HG03439 (cell line): Measurements from ENCODE around the gene MSH3.
"Not testable (repeated sequence)": the region's sequence is repeated elsewhere in the genome, so short reads cannot be mapped to it uniquely, and the experiment has no call there.

Experiments
- ATAC-seq: cut with Tn5 transposase; IDR thresholded peaks from one replicate; pipeline ENCODE4 v1.9.1; 2021; ENCODE audit warnings: mild to moderate bottlenecking, moderate library complexity; ENCODE audit not compliant: unreplicated experiment

The MSH3 gene

GRCh38 chr5:80752427-80752826 is 98.0 kb downstream of the MSH3 start:
- ATAC-seq: no peak

DNA sequence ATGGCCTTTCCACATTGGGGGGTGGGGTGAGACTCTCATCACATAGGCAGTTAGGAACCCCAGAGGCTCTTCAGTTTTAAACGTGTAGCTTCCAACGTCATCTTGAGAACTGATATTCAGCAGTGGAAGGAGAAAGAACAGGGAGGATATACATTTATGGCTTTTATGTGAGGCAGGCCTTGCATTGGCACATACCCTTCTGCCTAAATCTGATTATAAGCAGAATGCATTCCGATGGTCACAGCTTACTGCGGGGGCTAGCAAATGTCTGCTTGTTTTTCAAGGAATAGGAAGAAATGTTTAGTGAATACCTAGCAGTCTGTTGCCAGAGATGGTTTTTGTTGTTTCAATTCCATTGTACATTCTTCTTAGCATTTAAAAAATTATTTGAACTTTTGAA is 99.3 kb downstream of the MSH3 start:
- no peak for ATAC-seq

GRCh38 chr5:80754900-80755299 is 100.4 kb downstream of the MSH3 start:
- ATAC-seq: no peak

DNA sequence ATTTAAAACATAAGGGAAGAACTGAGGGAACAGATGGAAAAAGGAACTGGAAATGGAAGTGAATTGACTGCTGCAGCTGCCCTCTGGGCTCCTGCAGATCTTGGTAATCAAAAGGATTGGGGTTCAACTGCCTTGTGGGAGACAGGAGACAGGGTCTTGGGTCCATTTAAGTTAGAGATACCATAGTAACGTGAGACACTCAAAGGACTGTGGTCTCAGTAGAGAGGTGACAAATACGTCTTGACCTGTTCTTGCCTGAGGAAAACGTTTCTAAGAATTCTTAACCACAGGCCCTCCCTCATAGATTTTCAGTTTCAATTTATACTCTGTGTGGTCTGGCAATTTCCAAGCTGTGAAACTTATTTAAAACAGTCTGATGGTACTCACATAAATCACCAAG is 101.2 kb downstream of the MSH3 start:
- peak; percentile 98 for ATAC-seq

GRCh38 chr5:80756292-80756691 is 101.8 kb downstream of the MSH3 start:
- no peak for ATAC-seq

DNA sequence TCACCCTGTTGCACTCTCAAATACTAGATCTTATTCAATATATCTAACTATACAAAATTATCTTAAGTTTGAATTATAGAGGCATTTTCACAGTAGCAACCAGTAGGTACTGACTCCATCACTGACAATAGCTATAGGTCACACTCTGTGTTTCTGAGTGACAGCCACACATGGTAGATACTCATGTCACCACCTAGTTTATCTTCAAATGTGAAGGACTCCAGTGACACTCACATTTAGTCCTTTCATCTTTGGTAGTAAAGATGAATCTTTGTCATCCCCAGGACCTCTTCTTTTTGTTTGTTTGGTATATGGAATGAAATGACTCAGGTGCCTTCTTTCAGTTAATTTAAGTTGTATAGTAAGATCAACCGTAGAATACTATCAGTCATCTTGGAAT is 102.8 kb downstream of the MSH3 start:
- ATAC-seq: no peak

DNA sequence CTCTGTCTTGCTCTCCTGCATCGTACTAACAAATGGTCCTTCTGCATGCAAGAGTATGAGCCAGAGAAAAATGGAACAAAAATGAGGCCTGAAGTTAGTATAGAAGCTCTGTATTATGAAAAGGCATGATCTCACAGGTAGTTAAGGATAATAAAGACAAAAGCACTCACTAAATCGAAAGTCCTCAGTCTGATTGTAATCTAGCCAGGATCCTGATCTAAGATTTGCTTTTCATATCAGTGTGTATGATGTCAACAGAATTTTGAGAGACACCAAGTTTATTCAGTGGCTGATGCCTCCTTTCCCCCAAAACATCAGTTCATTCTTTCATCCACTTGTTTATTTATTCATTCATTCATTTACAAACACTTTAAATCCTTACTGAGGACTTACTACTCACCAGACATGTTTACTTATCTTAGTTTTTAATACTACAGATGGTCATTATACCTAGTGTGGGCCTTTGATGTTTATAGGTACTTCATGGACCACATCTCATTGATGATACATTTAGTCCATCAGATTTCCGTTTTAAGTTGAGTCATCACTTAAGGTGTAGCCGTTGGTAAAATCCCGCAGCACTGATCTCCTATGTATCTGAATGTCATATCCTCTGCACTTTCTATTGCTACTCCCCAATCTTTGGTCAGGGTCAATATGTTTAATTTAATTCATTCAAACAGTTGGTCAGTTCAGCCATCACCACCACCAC is 105.6 kb downstream of the MSH3 start:
- ATAC-seq: no peak

- no peak for ATAC-seq
Observed at GRCh38 chr5:80760680-80761079, 106.2 kb downstream of the MSH3 start.

GRCh38 chr5:80761176-80761575 is 106.7 kb downstream of the MSH3 start:
- ATAC-seq: no peak

- no peak for ATAC-seq
Observed at GRCh38 chr5:80761966-80762365, 107.5 kb downstream of the MSH3 start.

GRCh38 chr5:80762573-80762972 is 108.1 kb downstream of the MSH3 start:
- ATAC-seq: no peak

DNA sequence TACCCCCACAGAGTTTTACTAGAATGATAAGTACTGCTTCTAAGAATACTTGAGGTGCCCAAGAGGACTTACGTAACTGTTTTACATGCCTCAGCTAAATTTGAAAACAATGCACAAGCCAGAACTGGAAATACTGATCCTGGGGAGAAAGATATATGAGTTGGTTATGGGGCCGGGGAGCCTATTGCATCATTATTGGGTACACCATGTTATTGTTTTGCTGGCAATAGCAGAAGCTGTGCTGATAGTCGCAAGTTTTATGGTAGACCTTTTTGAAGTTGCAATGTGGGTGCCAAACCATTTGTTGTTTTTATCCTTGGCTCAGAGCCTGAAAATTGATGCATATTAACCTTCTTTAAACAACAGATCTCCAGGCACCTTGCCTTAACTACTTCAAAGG is 108.8 kb downstream of the MSH3 start:
- ATAC-seq: no peak

DNA sequence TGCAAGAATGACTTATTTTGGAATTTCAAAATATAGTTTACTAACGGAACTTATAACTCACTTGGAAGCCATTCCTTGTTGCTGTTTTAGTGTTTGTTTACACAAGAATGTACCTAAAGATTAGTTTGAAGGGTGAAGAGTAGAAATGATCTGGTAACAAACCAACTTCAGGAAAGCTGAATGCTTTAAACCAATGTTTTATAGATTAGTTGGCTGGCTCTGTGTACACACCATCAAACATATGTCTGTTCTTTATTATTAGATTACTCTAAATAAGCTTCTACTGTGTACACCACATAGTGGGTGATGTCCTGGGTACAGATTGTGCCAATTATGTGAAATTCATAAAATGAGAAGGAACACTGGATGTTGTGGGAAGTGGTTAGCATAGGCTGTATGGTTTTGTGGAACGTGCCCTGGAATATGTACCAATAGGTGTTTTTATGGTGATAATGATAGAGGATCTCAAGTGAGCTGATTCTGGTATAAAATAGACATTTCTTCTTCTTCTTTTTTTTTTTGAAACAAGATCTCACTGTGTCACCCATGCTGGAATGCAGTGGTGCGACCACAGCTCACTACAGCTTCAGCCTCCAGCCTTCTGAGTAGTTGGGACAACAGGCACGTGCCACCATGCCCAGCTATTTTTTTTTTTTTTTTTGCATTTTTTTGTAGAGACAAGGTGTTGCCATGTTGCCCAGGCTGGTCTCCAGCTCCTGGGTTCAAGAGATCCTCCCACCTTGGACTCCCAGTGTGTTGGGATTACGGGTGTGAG is 109.6 kb downstream of the MSH3 start:
- ATAC-seq: no peak

GRCh38 chr5:80764786-80765185 is 110.3 kb downstream of the MSH3 start:
- ATAC-seq: no peak

- ATAC-seq: no peak
Observed at GRCh38 chr5:80777347-80778287, 123.2 kb downstream of the MSH3 start.

GRCh38 chr5:80780024-80780423 is 125.6 kb downstream of the MSH3 start:
- ATAC-seq: no peak

- no peak for ATAC-seq
Observed at GRCh38 chr5:80780761-80781285, 126.4 kb downstream of the MSH3 start.

DNA sequence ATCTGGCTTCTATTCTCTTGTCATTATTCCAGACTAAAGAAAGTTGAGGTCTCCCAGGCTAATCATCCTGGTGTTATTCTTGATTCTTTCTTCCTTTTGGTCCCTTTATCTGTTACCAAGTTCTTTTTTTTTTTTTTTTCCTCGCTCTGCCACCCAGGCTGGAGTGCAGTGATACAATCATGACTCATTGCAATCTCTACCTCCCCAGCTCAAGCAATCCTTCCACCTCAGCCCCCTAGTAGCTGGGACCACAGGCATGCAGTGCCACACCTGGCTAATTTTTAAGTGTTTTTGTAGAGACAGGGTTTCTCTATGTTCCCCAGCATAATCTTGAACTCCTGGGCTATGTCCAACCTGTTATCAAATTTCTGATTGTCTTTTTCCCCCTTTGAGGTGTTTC is 126.9 kb downstream of the MSH3 start:
- ATAC-seq: no peak

DNA sequence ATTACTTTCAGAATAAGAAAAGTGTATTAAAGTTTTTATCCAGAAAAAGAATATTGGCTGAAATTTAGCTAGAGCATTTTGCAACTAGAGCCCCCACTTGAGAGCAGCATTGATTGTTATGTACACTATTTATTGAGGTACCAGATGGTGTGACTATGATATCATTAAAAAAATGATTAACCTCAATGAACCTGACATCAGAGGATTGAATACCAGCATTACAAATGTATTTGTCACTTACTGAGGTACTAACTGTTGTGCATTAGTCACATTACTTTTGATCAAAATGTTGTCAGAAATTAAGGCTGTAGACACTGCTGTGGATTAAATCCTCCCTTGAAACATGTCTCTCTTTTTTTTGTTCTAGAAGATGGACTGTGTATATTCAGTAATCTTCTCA is 128.2 kb downstream of the MSH3 start:
- ATAC-seq: no peak

GRCh38 chr5:80783751-80784150 is 129.3 kb downstream of the MSH3 start:
- ATAC-seq: not testable (repeated sequence)

GRCh38 chr5:80784451-80784850 is 130.0 kb downstream of the MSH3 start:
- ATAC-seq: no peak
